Measurements from ENCODE around the gene FGFR1OP2. TPM values are rescaled to one million over a fixed set of nuclear protein-coding genes. Genes with fewer than 3 reads are reported as not detected.

The FGFR1OP2 gene
- total RNA-seq, 4 donors from 2014 or later, result 13.7 to 85.4 (median 43.9) TPM

- Histone ChIP-seq H3K4me1 (peaks cover 6 to 39% (median 33%) of the 10 kb centered on the region in 4 donors), H3K4me3 (no peak overlapping the region), H3K36me3 (peaks cover 0 to 10% (median 0%) of the 10 kb centered on the region in 4 donors), H3K9me3 (no peaks in the 10 kb centered on the region), H3K27ac (peak overlapping the region in 3 of 4 donors; percentile 93 to 97 (median 96)), H3K27me3 (no peaks in the 10 kb centered on the region)
- intact Hi-C loops (cut with DNase I; ENCODE audit: low total_unique reads), result loop anchor here (5.0 kb wide), 1 partner anchor 76 kb away; the partner anchor contains the start of gene TM7SF3
- no peak for DNase-seq
- in situ Hi-C loops (cut with MboI; ENCODE audit: low pct_ligation_motif_present in 1 of 4, low pct_unique_long_range_greater_than_20kb in 1 of 4, low sequenced_read_pairs in 3 of 4), result no loop called here
- no peak for TF ChIP-seq POLR2AphosphoS5 (IDR thresholded peaks at IDR 0.05)
- TF ChIP-seq EP300 (IDR thresholded peaks at IDR 0.05; ENCODE audit: low read depth), result no peak
- TF ChIP-seq POLR2A (IDR thresholded peaks at IDR 0.05), result no peak
- TF ChIP-seq CTCF (IDR thresholded peaks at IDR 0.05), result no peak
- 63 to 64% methylated on average over 7 of the region's 7 CpGs for WGBS, 2 donors (ENCODE audit: low coverage in 1 of 2)
Measured at GRCh38 chr12:26935636-26936378, 2.5 kb upstream of the FGFR1OP2 start.

GRCh38 chr12:26936559-26937442 lies 1.5 kb upstream of the FGFR1OP2 start:
- TF ChIP-seq EP300 (IDR thresholded peaks at IDR 0.05; ENCODE audit: low read depth), result no peak
- no peak for TF ChIP-seq POLR2AphosphoS5 (IDR thresholded peaks at IDR 0.05)
- TF ChIP-seq CTCF (IDR thresholded peaks at IDR 0.05), result no peak
- no peak for TF ChIP-seq POLR2A (IDR thresholded peaks at IDR 0.05)
- Histone ChIP-seq H3K9me3 (no peaks in the 10 kb centered on the region), H3K4me1 (peaks cover 6 to 47% (median 34%) of the 10 kb centered on the region in 4 donors), H3K27ac (peak overlapping the region; percentile 93 to 97 (median 94)), H3K4me3 (peak overlapping the region; percentile 40 to 88 (median 76)), H3K27me3 (no peaks in the 10 kb centered on the region), H3K36me3 (peaks cover 0 to 7% (median 0%) of the 10 kb centered on the region in 4 donors)
- intact Hi-C loops (cut with DNase I; ENCODE audit: low total_unique reads), result loop anchor here (5.0 kb wide), 1 partner anchor 76 kb away; the partner anchor contains the start of gene TM7SF3
- in situ Hi-C loops (cut with MboI; ENCODE audit: low pct_ligation_motif_present in 1 of 4, low pct_unique_long_range_greater_than_20kb in 1 of 4, low sequenced_read_pairs in 3 of 4), result no loop called here
- no peak for DNase-seq
- WGBS, 2 donors (ENCODE audit: low coverage in 1 of 2), result 8 to 9% methylated on average over 6 to 8 of the region's 8 CpGs

- DNase-seq, result no peak
- TF ChIP-seq POLR2A (IDR thresholded peaks at IDR 0.05), result no peak
- TF ChIP-seq EP300 (IDR thresholded peaks at IDR 0.05; ENCODE audit: low read depth), result no peak
- no peak for TF ChIP-seq POLR2AphosphoS5 (IDR thresholded peaks at IDR 0.05)
- TF ChIP-seq CTCF (IDR thresholded peaks at IDR 0.05), result no peak
- Histone ChIP-seq H3K4me1 (peaks cover 6 to 47% (median 38%) of the 10 kb centered on the region in 4 donors), H3K27me3 (no peaks in the 10 kb centered on the region), H3K27ac (peak overlapping the region; percentile 93 to 97 (median 94)), H3K9me3 (no peaks in the 10 kb centered on the region), H3K36me3 (peaks cover 0 to 7% (median 0%) of the 10 kb centered on the region in 4 donors), H3K4me3 (peak overlapping the region; percentile 40 to 88 (median 76))
- intact Hi-C loops (cut with DNase I; ENCODE audit: low total_unique reads), result loop anchor here (5.0 kb wide), 1 partner anchor 75 kb away; the partner anchor contains the start of gene TM7SF3
- WGBS, 2 donors (ENCODE audit: low coverage in 1 of 2), result 0 to 1% methylated on average over 4 to 10 of the region's 10 CpGs
- in situ Hi-C loops (cut with MboI; ENCODE audit: low pct_ligation_motif_present in 1 of 4, low pct_unique_long_range_greater_than_20kb in 1 of 4, low sequenced_read_pairs in 3 of 4), result no loop called here
Measured at GRCh38 chr12:26937443-26937862, 817 bp upstream of the FGFR1OP2 start.

GRCh38 chr12:26938701-26939062 lies 412 bp downstream of the FGFR1OP2 start:
- DNase-seq, result no peak
- peaks cover 6 to 54% (median 40%) of the 10 kb centered on the region in 4 donors for H3K4me1 ChIP-seq

More at GRCh38 chr12:26938701-26939062, 412 bp downstream of the FGFR1OP2 start:
- intact Hi-C loops (cut with DNase I; ENCODE audit: low total_unique reads) (loop anchor here (5.0 kb wide), 1 partner anchor 74 kb away; the partner anchor contains the start of gene TM7SF3), in situ Hi-C loops (cut with MboI; ENCODE audit: low pct_ligation_motif_present in 1 of 4, low pct_unique_long_range_greater_than_20kb in 1 of 4, low sequenced_read_pairs in 3 of 4) (no loop called here)
- Histone ChIP-seq H3K4me3 (peak overlapping the region; percentile 65 to 88 (median 76)), H3K27me3 (no peaks in the 10 kb centered on the region), H3K36me3 (peaks cover 0 to 6% (median 0%) of the 10 kb centered on the region in 4 donors), H3K9me3 (no peaks in the 10 kb centered on the region), H3K27ac (peak overlapping the region; percentile 93 to 97 (median 94))
- TF ChIP-seq CTCF (IDR thresholded peaks at IDR 0.05), result no peak
- 0% methylated on average over 1 to 15 of the region's 28 CpGs for WGBS, 2 donors (ENCODE audit: low coverage in 1 of 2)

Data from transverse colon (tissue), 4 donors.